Adrenal gland (tissue), 12 donors: ENCODE measurements around the gene ASPG. TPM values are rescaled to one million over a fixed set of nuclear protein-coding genes. Genes with fewer than 3 reads are reported as not detected.

ENCODE experiments used
- DNase-seq, 7 donors: peaks; one replicate each; pipeline ENCODE4 v3.0.0-alpha.2; 2019 to 2020
- H3K27ac ChIP-seq, 5 donors: fragments of 200-600 bp; sonication (generic) in 4 of 5; 1 replicate in 3 of 5; 2 replicates in 2 of 5; pipeline versions ENCODE4 v1.5.1 to v1.8.0; 2016 to 2020; ENCODE audit warnings: mild to moderate bottlenecking in 1 of 5
- H3K27me3 ChIP-seq: fragments of 200-600 bp; 2 replicates; pipeline ENCODE4 v1.8.0; 2021
- H3K36me3 ChIP-seq, 2 donors: fragments of 200-600 bp; replicated peaks in 1 of 2; 1 replicate in 1 of 2; 2 replicates in 1 of 2; pipeline versions ENCODE4 v1.5.1 to v1.8.0; 2018 to 2022
- H3K4me1 ChIP-seq, 2 donors: fragments of 200-600 bp; replicated peaks in 1 of 2; 1 replicate in 1 of 2; 2 replicates in 1 of 2; pipeline versions ENCODE4 v1.5.1 to v1.8.0; 2018 to 2021
- H3K4me3 ChIP-seq, 4 donors: fragments of 200-600 bp; sonication (generic) in 3 of 4; one replicate each; pipeline ENCODE4 v1.5.1; 2016 to 2018
- H3K9me3 ChIP-seq, 3 donors: fragments of 200-600 bp; sonication (generic) in 1 of 3; replicated peaks in 1 of 3; 1 replicate in 2 of 3; 2 replicates in 1 of 3; pipeline versions ENCODE4 v1.5.1 to v1.8.0; 2016 to 2021
- POLR2A ChIP-seq, 2 donors: fragments of 450-650 bp; IDR thresholded peaks; one replicate each; pipeline ENCODE4 v1.6.1; 2017; ENCODE audit warnings: antibody characterized with exemption in 2 of 2, mild to moderate bottlenecking in 2 of 2, moderate library complexity in 1 of 2
- WGBS, 4 donors: extraction: QIAGEN DNeasy Blood & Tissue Kit in 2 of 4; methylation state at CpG; one replicate each; pipeline versions ENCODE4 v1.1.5 to v1.1.7; 2013 to 2017; 5-methylcytosine and 5-hydroxymethylcytosine counted together
- intact Hi-C, 2 donors: fragments of 100-400 bp; cut with DNase I; formaldehyde crosslinking; loops; one replicate each; pipeline versions ENCODE4 v1.14.1 to v1.15.0; 2022 to 2023
- polyA plus RNA-seq, 3 donors: library from polyadenylated mRNA; stranded (reverse); fragments of 200-250 nt in 2 of 3; fragments of 350-450 nt in 1 of 3; fragmentation: Illumina TruSeq in 1 of 3; extraction: RNeasy Lipid Tissue Mini Kit (QIAGEN cat#74804) in 1 of 3; gene quantifications; one replicate each; pipeline ENCODE4 v1.2.3, GENCODE V29; 2013 to 2014
- total RNA-seq, 9 donors: library from RNA; depleted of rRNA in 4 of 9; stranded (reverse); fragments of >200 nt in 4 of 9; fragments of 120-200 nt in 1 of 9; fragmentation: NEBNext Ultra II Directional in 1 of 9; extraction: Animal tissue kit (Norgen Biotek cat#: 25700) in 1 of 9; gene quantifications; one replicate each; pipeline versions ENCODE4 v1.1.0 to v1.2.4, GENCODE V29; 2013 to 2023
- TF ChIP-seq, protein P1 (sequence below), 6 experiments: fragments of 450-650 bp in 4 of 6; fragments of 200-600 bp in 2 of 6; sonication (generic) in 1 of 6; IDR thresholded peaks; 1 replicate in 5 of 6; 2 replicates in 1 of 6; pipeline versions ENCODE4 v1.5.1 to v1.8.0; 2016 to 2021; ENCODE audit warnings: antibody characterized with exemption in 6 of 6, mild to moderate bottlenecking in 2 of 6, moderate library complexity in 1 of 6
- donor health status: healthy with polysubstance abuse.
- donor health status: Bipolar disorder and iron deficiency.
- donor health status: DM: yes; HTN: yes; CAD: no.
- donor health status: DM: no; HTN: no; CAD: no.
- donor health status: DM: no; HTN: no; CAD: no.
- donor health status: DM: yes; HTN: yes; CAD: no.

The ASPG gene
- total and polyA plus RNA-seq, 12 donors: 0.07 to 9.1 (median 3.3) TPM

DNA sequence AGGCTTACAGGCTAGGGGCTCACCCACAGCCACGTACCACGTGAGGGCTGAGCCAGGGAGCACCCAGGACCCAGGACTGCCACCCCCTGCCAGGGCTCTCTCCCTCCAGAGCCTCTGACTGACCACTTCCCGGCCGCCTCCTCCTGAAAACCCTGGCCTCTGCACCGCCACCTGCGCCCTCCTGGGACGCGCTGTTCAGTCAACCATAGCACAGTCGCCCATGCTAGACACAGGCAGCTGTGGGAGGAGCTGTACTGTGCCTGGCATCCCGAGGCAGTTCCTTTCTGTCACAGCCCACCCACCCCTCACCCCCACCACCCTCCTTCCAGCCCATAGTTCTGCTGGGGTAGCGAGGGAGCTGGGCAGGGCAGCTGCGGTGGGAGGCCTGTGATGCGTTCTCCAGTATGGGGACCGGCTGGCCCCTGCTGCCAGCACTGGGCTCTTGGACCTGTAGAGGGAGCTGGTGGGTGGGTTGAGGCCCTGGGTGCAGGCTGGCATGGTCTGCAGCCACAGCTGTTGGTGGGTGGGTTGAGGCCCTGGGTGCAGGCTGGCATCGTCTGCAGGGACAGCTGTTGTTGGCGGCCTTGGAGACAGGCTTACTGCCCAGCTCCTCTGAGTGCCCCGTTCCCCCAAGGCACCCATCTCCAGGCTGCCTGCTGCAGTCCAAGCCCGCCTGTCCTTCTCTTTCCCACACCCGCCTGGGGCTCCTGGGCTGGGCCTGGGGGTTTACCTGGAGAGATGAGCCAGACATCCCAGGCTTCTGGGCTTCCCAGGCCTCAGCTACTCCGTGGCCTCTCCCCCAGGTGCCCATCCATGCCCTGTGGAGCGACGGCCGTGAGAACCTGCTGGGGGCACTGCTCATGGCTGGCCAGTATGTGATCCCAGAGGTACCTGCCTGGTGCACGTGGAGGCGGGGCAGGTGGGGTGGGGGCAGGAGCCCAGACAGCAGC, 11.5 kb downstream of the ASPG start:
- no peak overlapping the region for H3K27ac ChIP-seq
- no peaks in the 10 kb centered on the region for H3K4me1 ChIP-seq
- TF ChIP-seq POLR2A (IDR thresholded peaks at IDR 0.05): no peak
- TF ChIP-seq, protein P1, sequence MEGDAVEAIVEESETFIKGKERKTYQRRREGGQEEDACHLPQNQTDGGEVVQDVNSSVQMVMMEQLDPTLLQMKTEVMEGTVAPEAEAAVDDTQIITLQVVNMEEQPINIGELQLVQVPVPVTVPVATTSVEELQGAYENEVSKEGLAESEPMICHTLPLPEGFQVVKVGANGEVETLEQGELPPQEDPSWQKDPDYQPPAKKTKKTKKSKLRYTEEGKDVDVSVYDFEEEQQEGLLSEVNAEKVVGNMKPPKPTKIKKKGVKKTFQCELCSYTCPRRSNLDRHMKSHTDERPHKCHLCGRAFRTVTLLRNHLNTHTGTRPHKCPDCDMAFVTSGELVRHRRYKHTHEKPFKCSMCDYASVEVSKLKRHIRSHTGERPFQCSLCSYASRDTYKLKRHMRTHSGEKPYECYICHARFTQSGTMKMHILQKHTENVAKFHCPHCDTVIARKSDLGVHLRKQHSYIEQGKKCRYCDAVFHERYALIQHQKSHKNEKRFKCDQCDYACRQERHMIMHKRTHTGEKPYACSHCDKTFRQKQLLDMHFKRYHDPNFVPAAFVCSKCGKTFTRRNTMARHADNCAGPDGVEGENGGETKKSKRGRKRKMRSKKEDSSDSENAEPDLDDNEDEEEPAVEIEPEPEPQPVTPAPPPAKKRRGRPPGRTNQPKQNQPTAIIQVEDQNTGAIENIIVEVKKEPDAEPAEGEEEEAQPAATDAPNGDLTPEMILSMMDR (IDR thresholded peaks at IDR 0.05): no peak
- no peaks in the 10 kb centered on the region for H3K9me3 ChIP-seq
- H3K27me3 ChIP-seq: peaks cover 9% of the 10 kb centered on the region
- no peaks in the 10 kb centered on the region for H3K36me3 ChIP-seq
- intact Hi-C loops: no loop called here
- H3K4me3 ChIP-seq: no peak overlapping the region
- DNase-seq: no peak
- 74 to 79% (median 77%) methylated on average over 17 to 25 of the region's 25 CpGs for WGBS, 4 donors

DNA sequence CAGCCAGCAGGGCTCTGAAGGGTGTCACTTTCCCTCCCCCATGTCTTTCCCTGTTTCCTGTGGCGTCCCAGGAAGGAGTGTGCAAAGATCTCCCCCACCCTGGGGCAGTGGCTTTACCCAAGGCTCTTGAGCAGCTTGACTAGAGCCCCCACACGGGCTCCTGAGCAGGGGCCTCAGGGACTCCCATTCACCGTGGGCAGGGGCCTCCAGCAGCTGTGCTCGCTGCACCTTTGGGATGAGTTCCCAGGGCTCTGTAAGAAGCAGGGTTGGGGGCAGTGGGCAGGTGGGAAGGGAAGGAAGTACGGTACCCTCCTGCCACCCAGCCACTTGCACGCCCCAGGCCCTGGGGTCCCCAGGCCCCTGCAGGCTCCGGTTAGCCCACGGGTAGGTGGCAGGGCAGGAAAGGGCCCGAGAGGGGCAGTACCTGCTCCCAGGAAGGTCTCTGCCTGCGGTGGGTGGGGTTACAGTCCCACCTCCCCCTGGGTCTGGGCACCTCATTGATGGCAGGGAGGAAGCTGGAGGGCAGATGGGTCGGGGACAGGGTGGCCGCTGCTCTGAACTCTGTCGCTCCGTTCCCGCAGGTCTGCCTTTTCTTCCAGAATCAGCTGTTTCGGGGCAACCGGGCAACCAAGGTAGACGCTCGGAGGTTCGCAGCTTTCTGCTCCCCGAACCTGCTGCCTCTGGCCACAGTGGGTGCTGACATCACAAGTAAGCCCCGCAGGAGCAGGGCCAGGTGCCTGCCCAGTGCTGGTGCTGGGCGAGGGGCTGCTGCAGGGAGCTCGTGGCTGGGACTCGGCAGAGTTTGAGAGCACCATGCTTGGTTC, 13.0 kb downstream of the ASPG start:
- no peak overlapping the region for H3K27ac ChIP-seq
- WGBS, 4 donors: 70 to 91% (median 88%) methylated on average over 9 to 25 of the region's 25 CpGs
- no peaks in the 10 kb centered on the region for H3K36me3 ChIP-seq
- no peaks in the 10 kb centered on the region for H3K9me3 ChIP-seq
- peaks cover 9% of the 10 kb centered on the region for H3K27me3 ChIP-seq
- DNase-seq: no peak
- intact Hi-C loops: no loop called here
- TF ChIP-seq, protein P1 (IDR thresholded peaks at IDR 0.05): no peak
- no peak for TF ChIP-seq POLR2A (IDR thresholded peaks at IDR 0.05)
- H3K4me1 ChIP-seq: no peaks in the 10 kb centered on the region
- no peak overlapping the region for H3K4me3 ChIP-seq

- intact Hi-C loops: no loop called here
- Histone ChIP-seq H3K9me3 (no peaks in the 10 kb centered on the region), H3K27ac (no peak overlapping the region), H3K27me3 (peaks cover 9% of the 10 kb centered on the region), H3K36me3 (no peaks in the 10 kb centered on the region), H3K4me1 (no peaks in the 10 kb centered on the region), H3K4me3 (no peak overlapping the region)
- no peak for DNase-seq
- TF ChIP-seq, protein P1 (IDR thresholded peaks at IDR 0.05): no peak
- TF ChIP-seq POLR2A (IDR thresholded peaks at IDR 0.05): no peak
- 74 to 81% (median 80%) methylated on average over 14 to 26 of the region's 26 CpGs; no CpG with 5 or more reads in 1 of the 4 donors for WGBS, 4 donors
These were observed 13.9 kb downstream of the ASPG start for GRCh38 chr14:104099096-104100041.
